ENCODE results near the gene GPR37L1. TPM values are rescaled to one million over a fixed set of nuclear protein-coding genes. Genes with fewer than 3 reads are reported as not detected.

Gene GPR37L1
- total and polyA plus RNA-seq, 4 donors, result 0.06 TPM; not detected in 3

- H3K4me1 ChIP-seq (ENCODE audit: control insufficient read depth in 1 of 2, insufficient read depth in 2 of 2, low read length in 2 of 2), result no peaks in the 10 kb centered on the region
- intact Hi-C loops (cut with DNase I), result no loop called here
- WGBS, 2 donors, result 89 to 93% methylated on average over 15 to 17 of the region's 17 CpGs
- peak in 1 of 2 donors; percentile 66 for DNase-seq
- H3K9me3 ChIP-seq (ENCODE audit: control insufficient read depth, low read length), result no peaks in the 10 kb centered on the region
- no peaks in the 10 kb centered on the region for H3K27me3 ChIP-seq (ENCODE audit: control insufficient read depth in 1 of 2, insufficient read depth in 2 of 2, low read length in 1 of 2)
- H3K27ac ChIP-seq (ENCODE audit: low read depth in 1 of 2, low read length in 2 of 2), result no peak within 1 kb of the TSS
- ATAC-seq (ENCODE audit: low FRiP score), result no peak
- no peak within 1 kb of the TSS for H3K4me3 ChIP-seq (ENCODE audit: low read length in 2 of 2)
- no peaks in the 10 kb centered on the region for H3K36me3 ChIP-seq (ENCODE audit: control insufficient read depth in 1 of 2, insufficient read depth in 2 of 2, low read length in 1 of 2)
Observed at GRCh38 chr1:202160377-202160940, 37.7 kb downstream of the GPR37L1 start, which contains the start of gene PTPN7. Gene PTPN7 (minus strand): TSS chr1:202160602. CDS start chr1:202159402, 1,200 bp downstream.

DNA sequence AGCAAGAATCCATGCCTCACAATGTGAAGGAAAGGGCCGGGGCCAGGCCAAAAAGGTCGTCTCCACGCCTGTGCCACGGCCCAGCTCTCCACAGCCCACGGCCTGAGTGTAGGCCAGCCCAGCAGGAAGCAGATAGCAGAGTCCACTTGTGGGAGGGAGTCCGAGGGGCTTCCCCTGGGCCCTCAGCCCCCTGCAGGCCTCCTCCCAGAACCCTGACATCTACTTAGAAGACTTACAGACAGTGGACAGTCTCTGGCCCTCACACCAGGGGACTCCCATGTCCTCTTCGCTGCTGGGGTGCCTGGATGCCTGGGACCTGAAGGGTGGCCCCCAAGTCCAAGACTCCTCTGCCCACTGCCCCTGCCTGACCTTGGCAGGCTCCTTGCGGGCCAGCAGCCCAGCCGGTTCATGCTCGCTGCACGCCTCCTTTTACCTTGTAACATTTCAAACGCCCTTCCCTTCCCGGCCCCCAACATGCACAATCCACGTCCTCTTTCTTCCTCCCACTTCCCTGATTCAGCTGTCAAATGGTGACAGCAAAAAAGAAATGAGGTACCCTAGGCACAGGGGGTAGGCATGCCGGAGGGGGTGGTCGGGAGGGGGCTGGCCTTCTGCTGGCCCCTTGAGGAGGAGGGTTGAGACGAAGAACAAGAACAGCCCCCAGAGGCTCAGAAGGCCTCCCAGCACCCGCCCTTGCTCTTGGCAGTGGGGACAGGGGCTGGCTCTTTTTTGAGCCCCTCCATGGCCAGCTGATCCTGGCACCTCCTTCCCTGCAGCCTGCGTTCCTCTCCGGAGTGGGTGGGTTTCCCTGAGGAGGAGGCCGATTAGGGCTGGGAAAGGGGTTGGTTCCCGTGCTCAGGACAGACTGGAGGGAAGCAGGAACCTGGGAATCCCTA, 38.7 kb downstream of the GPR37L1 start:
- Histone ChIP-seq H3K4me3 (ENCODE audit: low read length in 2 of 2) (no peak overlapping the region), H3K27ac (ENCODE audit: low read depth in 1 of 2, low read length in 2 of 2) (no peak overlapping the region), H3K27me3 (ENCODE audit: control insufficient read depth in 1 of 2, insufficient read depth in 2 of 2, low read length in 1 of 2) (no peaks in the 10 kb centered on the region), H3K9me3 (ENCODE audit: control insufficient read depth, low read length) (no peaks in the 10 kb centered on the region), H3K4me1 (ENCODE audit: control insufficient read depth in 1 of 2, insufficient read depth in 2 of 2, low read length in 2 of 2) (no peaks in the 10 kb centered on the region), H3K36me3 (ENCODE audit: control insufficient read depth in 1 of 2, insufficient read depth in 2 of 2, low read length in 1 of 2) (no peaks in the 10 kb centered on the region)
- ATAC-seq (ENCODE audit: low FRiP score) (no peak), DNase-seq (no peak)
- intact Hi-C loops (cut with DNase I), result no loop called here
- WGBS, 2 donors, result 81 to 82% methylated on average over 22 of the region's 22 CpGs

- H3K9me3 ChIP-seq (ENCODE audit: control insufficient read depth, low read length), result no peaks in the 10 kb centered on the region
- no peaks in the 10 kb centered on the region for H3K4me1 ChIP-seq (ENCODE audit: control insufficient read depth in 1 of 2, insufficient read depth in 2 of 2, low read length in 2 of 2)
- no peak for ATAC-seq (ENCODE audit: low FRiP score)
- no peaks in the 10 kb centered on the region for H3K27me3 ChIP-seq (ENCODE audit: control insufficient read depth in 1 of 2, insufficient read depth in 2 of 2, low read length in 1 of 2)
- DNase-seq, result no peak
- intact Hi-C loops (cut with DNase I), result no loop called here
- no peaks in the 10 kb centered on the region for H3K36me3 ChIP-seq (ENCODE audit: control insufficient read depth in 1 of 2, insufficient read depth in 2 of 2, low read length in 1 of 2)
- 89 to 90% methylated on average over 4 of the region's 4 CpGs for WGBS, 2 donors
- no peak overlapping the region for H3K27ac ChIP-seq (ENCODE audit: low read depth in 1 of 2, low read length in 2 of 2)
- no peak overlapping the region for H3K4me3 ChIP-seq (ENCODE audit: low read length in 2 of 2)
Observed at GRCh38 chr1:202162047-202162417, 39.3 kb downstream of the GPR37L1 start.

DNA sequence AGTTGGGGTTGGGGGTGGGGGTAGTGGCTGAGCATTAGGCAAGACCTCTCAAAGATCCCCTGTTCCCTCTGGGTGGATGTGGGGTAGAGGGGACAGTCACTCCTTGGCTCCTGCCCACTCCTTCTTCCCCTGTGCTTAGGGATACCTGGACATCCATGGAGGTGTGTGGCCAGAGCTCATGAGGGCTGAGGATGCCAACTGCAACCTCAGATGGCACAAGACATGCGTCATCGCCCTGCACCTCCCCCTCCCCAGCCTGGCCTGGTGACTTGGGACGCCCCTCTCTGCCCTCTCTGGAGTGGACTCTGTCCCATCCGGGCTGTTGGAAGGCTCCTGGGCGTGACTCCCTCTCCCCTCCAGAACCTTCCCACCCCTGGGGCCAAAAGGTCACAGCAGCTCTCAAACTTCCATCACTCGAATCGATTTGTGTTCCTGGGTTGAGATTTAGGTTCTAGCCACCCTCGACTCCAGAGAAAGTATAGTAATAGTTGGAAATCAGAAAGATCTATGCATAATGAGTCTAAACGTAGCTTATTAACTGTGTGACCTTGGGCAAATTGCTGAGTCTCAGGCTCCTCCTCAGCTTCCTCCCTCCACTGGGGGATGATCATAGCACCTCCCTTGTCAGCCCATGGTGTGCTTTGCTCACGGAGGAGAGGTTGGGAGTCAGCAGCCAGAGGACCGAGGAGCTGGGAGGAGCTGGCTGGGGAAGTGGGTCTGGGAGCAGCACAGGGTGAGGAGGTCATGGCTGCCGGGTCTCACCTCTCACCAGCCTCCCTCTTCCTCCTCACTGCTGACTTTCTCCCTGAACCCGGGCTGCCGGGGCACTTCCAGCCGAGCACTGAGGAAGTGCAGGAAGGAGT, 39.9 kb downstream of the GPR37L1 start:
- intact Hi-C loops (cut with DNase I), result no loop called here
- Histone ChIP-seq H3K36me3 (ENCODE audit: control insufficient read depth in 1 of 2, insufficient read depth in 2 of 2, low read length in 1 of 2) (no peaks in the 10 kb centered on the region), H3K4me1 (ENCODE audit: control insufficient read depth in 1 of 2, insufficient read depth in 2 of 2, low read length in 2 of 2) (no peaks in the 10 kb centered on the region), H3K4me3 (ENCODE audit: low read length in 2 of 2) (no peak overlapping the region), H3K9me3 (ENCODE audit: control insufficient read depth, low read length) (no peaks in the 10 kb centered on the region), H3K27me3 (ENCODE audit: control insufficient read depth in 1 of 2, insufficient read depth in 2 of 2, low read length in 1 of 2) (no peaks in the 10 kb centered on the region), H3K27ac (ENCODE audit: low read depth in 1 of 2, low read length in 2 of 2) (no peak overlapping the region)
- DNase-seq, result no peak
- WGBS, 2 donors, result 80 to 82% methylated on average over 15 of the region's 15 CpGs
- ATAC-seq (ENCODE audit: low FRiP score), result no peak

DNA sequence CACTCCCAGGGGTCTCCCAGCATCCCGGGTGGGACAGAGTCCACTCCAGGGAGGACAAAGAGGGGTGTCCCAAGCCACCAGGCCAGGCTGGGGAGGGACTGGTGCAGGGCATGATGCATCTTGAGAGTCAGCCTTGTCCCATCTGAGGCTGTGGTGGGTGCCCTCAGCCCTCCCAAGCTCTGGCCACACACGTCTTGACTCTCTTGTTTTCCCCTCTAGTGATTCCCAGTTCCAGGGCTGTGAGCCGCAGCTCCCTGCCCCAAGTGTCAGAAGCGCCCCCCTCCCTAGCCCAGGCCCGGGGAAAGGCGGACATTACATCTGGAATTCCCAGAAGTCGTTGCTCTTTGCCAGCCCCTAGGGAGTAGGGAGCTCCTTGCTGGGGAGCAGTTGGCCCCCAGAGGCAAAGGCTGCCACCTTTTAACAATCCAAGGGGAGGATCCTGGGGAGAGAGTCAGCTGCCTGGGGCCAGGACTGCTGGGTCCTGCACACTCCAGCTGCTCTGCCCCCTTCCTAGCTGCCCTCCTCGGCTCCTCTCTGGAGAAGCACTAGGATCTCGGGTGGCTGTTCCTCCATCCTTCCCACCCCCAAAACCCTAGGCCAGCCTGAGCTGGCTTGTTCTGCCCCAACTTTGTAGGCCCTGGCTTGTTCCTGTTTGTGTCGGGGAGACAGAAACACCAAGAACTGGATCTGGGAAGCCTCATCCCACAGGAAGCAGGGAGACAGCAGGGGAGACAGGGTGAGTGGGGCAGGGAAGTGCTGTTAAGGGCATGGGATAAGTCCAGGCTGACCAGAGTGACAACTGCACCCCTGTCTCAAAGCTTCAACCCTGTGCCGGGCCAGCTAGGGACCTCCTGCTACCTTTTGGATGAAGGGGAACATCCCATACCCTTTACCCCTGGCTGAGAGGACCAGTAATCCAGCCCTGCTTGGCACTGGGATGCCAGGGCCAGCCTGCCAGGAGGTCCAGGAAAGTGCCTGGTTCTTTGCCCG, 40.9 kb downstream of the GPR37L1 start:
- no peak overlapping the region for H3K4me3 ChIP-seq (ENCODE audit: low read length in 2 of 2)
- intact Hi-C loops (cut with DNase I), result no loop called here
- H3K9me3 ChIP-seq (ENCODE audit: control insufficient read depth, low read length), result no peaks in the 10 kb centered on the region
- no peak for DNase-seq
- no peaks in the 10 kb centered on the region for H3K27me3 ChIP-seq (ENCODE audit: control insufficient read depth in 1 of 2, insufficient read depth in 2 of 2, low read length in 1 of 2)
- no peak for ATAC-seq (ENCODE audit: low FRiP score)
- no peak overlapping the region for H3K27ac ChIP-seq (ENCODE audit: low read depth in 1 of 2, low read length in 2 of 2)
- H3K4me1 ChIP-seq (ENCODE audit: control insufficient read depth in 1 of 2, insufficient read depth in 2 of 2, low read length in 2 of 2), result no peaks in the 10 kb centered on the region
- 61 to 68% methylated on average over 12 of the region's 12 CpGs for WGBS, 2 donors
- no peaks in the 10 kb centered on the region for H3K36me3 ChIP-seq (ENCODE audit: control insufficient read depth in 1 of 2, insufficient read depth in 2 of 2, low read length in 1 of 2)

DNA sequence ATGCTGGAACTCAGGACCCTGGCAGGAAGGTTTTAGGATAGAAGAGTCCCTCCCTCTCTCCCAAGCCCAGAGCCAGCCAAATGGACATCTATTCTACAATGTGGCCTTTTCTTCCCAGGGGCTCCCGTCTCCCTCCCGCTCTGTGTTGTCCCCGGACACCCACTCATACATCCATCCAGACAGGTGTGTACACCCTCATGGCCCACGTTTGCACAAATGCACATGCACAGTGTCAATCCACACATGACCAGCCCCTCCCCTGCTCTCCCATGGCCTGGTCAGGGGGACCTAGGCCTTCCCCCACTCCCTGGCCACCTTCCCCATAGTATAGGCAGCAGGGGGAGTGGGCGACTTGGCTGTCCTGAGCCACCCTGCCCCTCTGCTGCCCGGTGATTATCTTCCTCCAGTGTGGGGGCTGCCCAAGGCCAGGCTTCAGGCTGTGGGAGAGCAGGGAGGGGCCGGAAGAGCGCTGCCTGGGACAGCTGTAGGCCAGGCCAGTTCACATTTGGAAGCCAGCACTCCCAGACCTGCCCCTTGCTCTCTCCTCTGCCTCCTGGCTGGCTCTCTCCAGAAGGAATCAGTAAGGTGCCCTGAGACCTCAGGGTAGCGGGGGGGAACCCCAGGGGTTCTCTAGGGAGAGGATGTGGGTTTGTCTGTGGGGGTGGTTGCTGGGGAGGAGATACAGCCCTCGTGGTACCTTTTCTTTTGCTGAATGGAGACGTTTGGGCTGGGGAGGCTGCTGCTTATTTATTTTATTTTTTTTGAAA, 41.7 kb downstream of the GPR37L1 start:
- H3K9me3 ChIP-seq (ENCODE audit: control insufficient read depth, low read length), result no peaks in the 10 kb centered on the region
- H3K27me3 ChIP-seq (ENCODE audit: control insufficient read depth in 1 of 2, insufficient read depth in 2 of 2, low read length in 1 of 2), result no peaks in the 10 kb centered on the region
- 84% methylated on average over 11 of the region's 11 CpGs for WGBS, 2 donors
- no peaks in the 10 kb centered on the region for H3K36me3 ChIP-seq (ENCODE audit: control insufficient read depth in 1 of 2, insufficient read depth in 2 of 2, low read length in 1 of 2)
- ATAC-seq (ENCODE audit: low FRiP score), result no peak
- no peak overlapping the region for H3K27ac ChIP-seq (ENCODE audit: low read depth in 1 of 2, low read length in 2 of 2)
- intact Hi-C loops (cut with DNase I), result no loop called here
- H3K4me1 ChIP-seq (ENCODE audit: control insufficient read depth in 1 of 2, insufficient read depth in 2 of 2, low read length in 2 of 2), result no peaks in the 10 kb centered on the region
- DNase-seq, result no peak
- H3K4me3 ChIP-seq (ENCODE audit: low read length in 2 of 2), result no peak overlapping the region

DNA sequence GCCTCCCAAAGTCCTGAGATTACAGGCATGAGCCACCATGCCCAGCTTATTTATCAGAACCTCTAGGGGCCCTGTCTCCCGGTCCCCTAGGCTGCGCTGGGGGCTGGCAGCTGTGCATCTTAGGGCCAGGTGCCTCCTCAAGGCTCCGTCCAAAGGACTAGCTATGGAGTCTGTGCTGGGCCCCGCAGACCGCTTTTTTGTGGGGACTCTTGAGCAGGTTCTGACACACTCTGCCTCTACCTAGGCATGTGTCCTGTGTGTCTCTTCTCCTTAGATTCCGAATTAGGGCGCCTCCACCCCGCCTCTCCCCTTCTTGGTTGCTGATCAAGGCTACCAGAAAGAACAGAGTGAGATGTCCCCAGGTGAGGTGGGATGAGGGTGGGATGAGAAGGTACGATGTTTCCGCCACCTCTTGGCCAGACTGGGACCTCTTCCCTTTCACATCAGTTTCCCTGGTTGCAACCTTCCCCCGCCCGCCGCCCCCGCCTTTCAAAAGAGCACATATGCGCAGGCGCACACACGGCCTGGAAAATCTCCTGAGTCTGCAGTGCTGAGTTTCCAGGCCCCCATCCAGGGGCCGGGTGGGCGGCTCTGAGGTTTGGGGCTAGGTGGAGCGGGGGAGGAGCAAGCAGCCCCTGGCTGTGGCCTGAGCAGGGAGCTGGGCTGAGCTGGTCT, 42.7 kb downstream of the GPR37L1 start:
- no peaks in the 10 kb centered on the region for H3K27me3 ChIP-seq (ENCODE audit: control insufficient read depth in 1 of 2, insufficient read depth in 2 of 2, low read length in 1 of 2)
- H3K9me3 ChIP-seq (ENCODE audit: control insufficient read depth, low read length), result no peaks in the 10 kb centered on the region
- 83 to 87% methylated on average over 20 of the region's 20 CpGs for WGBS, 2 donors
- no peaks in the 10 kb centered on the region for H3K36me3 ChIP-seq (ENCODE audit: control insufficient read depth in 1 of 2, insufficient read depth in 2 of 2, low read length in 1 of 2)
- intact Hi-C loops (cut with DNase I), result no loop called here
- DNase-seq, result no peak
- no peak overlapping the region for H3K4me3 ChIP-seq (ENCODE audit: low read length in 2 of 2)
- no peak for ATAC-seq (ENCODE audit: low FRiP score)
- no peaks in the 10 kb centered on the region for H3K4me1 ChIP-seq (ENCODE audit: control insufficient read depth in 1 of 2, insufficient read depth in 2 of 2, low read length in 2 of 2)
- no peak overlapping the region for H3K27ac ChIP-seq (ENCODE audit: low read depth in 1 of 2, low read length in 2 of 2)
